Natural killer cell treated with Interleukin-12 subunit alpha and Interleukin-12 subunit beta and Interleukin-15 and Interleukin-18, amount 100 ng/mL, for 72 hours (primary cell): ENCODE results near the gene LGI4. TPM values are rescaled to one million over a fixed set of nuclear protein-coding genes. Genes with fewer than 3 reads are reported as not detected.

Source experiments
- ATAC-seq, 2 donors: fragments of 150-1000 bp; cut with Tn5 transposase in 1 of 2; sonication (Bioruptor Pico), chemical (Tn5 transposase) in 1 of 2; 2 replicates each; pipeline ENCODE4 v1.10.0; 2021
- DNase-seq: peaks from one replicate; pipeline ENCODE4 v3.0.0; 2022; ENCODE audit warnings: low spot score
- H3K27ac Mint-ChIP-seq, 2 donors: 1 replicate in 1 of 2; 2 replicates in 1 of 2; pipeline ENCODE4 v1.8.0; 2022; ENCODE audit warnings: mixed read lengths in 2 of 2, mild to moderate bottlenecking in 1 of 2, moderate library complexity in 1 of 2
- H3K27me3 Mint-ChIP-seq, 2 donors: 1 replicate in 1 of 2; 2 replicates in 1 of 2; pipeline ENCODE4 v1.8.0; 2022; ENCODE audit warnings: mixed read lengths in 2 of 2
- H3K36me3 Mint-ChIP-seq: one replicate; pipeline ENCODE4 v1.8.0; 2022; ENCODE audit warnings: mixed read lengths
- H3K4me1 Mint-ChIP-seq, 2 donors: 1 replicate in 1 of 2; 2 replicates in 1 of 2; pipeline ENCODE4 v1.8.0; 2022; ENCODE audit warnings: low read depth in 2 of 2, mixed read lengths in 2 of 2, mild to moderate bottlenecking in 1 of 2
- H3K4me3 Mint-ChIP-seq: one replicate; pipeline ENCODE4 v1.8.0; 2022; ENCODE audit warnings: mixed read lengths
- H3K9me3 Mint-ChIP-seq: 2 replicates; pipeline ENCODE4 v1.8.0; 2022; ENCODE audit warnings: mixed read lengths
- total RNA-seq, 2 donors: library from RNA; stranded (reverse); gene quantifications; one replicate each; pipeline ENCODE4 v1.2.3, GENCODE V29; 2022

The LGI4 gene
- total RNA-seq: not detected

DNA sequence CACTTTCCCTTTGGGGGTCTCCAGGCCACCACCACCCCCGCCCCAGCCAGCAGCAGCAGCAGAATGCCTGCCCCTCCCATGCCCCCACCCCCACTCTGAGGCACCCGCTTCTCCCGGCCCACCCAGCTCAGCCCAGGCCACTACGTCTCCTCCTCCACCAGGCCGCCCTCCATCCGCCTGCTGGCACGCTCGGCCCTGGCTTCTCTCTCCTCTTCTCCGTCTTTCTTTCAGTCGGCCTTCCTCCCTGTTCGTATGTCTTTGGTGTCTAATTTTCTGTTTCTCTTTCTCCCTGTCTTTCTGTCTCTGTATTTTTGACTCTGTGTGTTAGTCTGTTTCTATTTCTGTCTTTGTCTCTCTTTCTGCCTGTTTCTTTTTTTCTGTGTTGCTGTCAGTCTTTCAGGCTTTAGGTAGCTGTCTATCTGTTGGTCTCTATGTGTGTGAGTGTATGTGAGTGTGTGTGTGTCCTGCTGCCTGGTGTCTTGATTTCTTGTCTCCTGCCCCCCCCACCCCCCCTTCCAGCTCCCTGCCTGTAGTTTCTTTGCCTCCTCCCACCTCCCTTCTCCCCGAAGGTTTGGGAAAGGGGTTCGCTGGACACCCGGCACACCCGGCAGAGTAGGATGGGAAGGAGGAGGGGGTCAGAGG is at the start of gene LGI4:
Gene LGI4, minus strand, starts transcription at position 459 of the 642 bp plus-strand sequence. Its CDS starts 379 bp downstream, at position 80.
- peaks cover 6% of the 10 kb centered on the region for H3K9me3 Mint-ChIP-seq
- no peaks in the 10 kb centered on the region for H3K27me3 Mint-ChIP-seq
- H3K27ac Mint-ChIP-seq: no peak within 1 kb of the TSS
- H3K4me3 Mint-ChIP-seq: no peak within 1 kb of the TSS
- H3K4me1 Mint-ChIP-seq: peaks cover 0 to 11% of the 10 kb centered on the region in 2 donors
- H3K36me3 Mint-ChIP-seq: no peaks in the 10 kb centered on the region
- no peak for DNase-seq
- ATAC-seq: no peak

DNA sequence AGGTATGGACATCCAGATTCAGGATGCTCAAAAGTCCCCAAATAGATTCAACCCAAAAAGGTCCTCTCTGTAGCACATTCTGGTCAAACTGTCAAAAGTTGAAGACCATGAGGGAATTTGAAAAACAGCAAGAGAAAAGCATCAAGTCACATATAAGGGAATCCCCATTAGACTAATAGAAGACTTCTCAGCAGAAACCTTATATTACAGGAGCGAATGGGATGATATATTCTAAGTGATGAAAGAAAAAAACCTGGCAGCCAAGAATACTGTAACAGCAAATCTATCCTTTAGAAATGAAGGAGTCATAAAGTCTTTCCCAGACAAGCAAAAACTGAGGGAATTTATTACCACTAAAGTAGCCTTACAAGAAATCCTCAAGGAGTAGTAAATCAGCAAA is 49.4 kb upstream of the LGI4 start:
- Mint-ChIP-seq H3K36me3 (no peaks in the 10 kb centered on the region), H3K9me3 (no peaks in the 10 kb centered on the region), H3K27ac (no peak overlapping the region), H3K27me3 (no peaks in the 10 kb centered on the region), H3K4me1 (no peaks in the 10 kb centered on the region), H3K4me3 (no peak overlapping the region)
- no peak for ATAC-seq
- no peak for DNase-seq

GRCh38 chr19:35181387-35181786 is 46.5 kb upstream of the LGI4 start:
- Mint-ChIP-seq H3K4me1 (peaks cover 0 to 4% of the 10 kb centered on the region in 2 donors), H3K27ac (no peak overlapping the region)
- no peak for ATAC-seq

DNA sequence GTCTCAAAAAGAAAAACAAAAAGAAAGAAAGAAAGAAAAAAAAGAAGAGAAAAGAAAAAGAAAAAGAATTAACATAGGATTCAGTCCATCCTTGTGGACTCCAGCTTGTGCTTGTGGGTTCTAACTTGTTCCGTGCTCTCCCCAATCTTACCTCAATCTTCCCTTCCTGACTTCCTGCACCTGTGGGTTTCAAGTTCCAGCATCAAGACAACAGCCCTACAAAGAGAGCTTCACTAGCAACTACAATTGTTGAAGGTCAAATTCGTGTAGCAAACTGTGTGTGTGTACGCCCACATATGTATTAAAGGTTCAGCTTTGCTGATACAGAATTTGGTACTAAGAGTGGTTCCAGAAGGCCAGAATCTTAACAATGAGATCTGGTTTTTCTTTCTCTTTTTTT is 45.0 kb upstream of the LGI4 start:
- no peak for ATAC-seq
- no peak overlapping the region for H3K27ac Mint-ChIP-seq
- H3K36me3 Mint-ChIP-seq: no peaks in the 10 kb centered on the region
- H3K27me3 Mint-ChIP-seq: no peaks in the 10 kb centered on the region
- H3K9me3 Mint-ChIP-seq: peaks cover 4% of the 10 kb centered on the region
- H3K4me3 Mint-ChIP-seq: no peak overlapping the region
- no peak for DNase-seq
- H3K4me1 Mint-ChIP-seq: peaks cover 0 to 4% of the 10 kb centered on the region in 2 donors

More at GRCh38 chr19:35181387-35181786, 46.5 kb upstream of the LGI4 start:
- no peak for DNase-seq
- H3K4me3 Mint-ChIP-seq: no peak overlapping the region
- H3K36me3 Mint-ChIP-seq: no peaks in the 10 kb centered on the region
- peaks cover 4% of the 10 kb centered on the region for H3K9me3 Mint-ChIP-seq
- H3K27me3 Mint-ChIP-seq: no peaks in the 10 kb centered on the region

DNA sequence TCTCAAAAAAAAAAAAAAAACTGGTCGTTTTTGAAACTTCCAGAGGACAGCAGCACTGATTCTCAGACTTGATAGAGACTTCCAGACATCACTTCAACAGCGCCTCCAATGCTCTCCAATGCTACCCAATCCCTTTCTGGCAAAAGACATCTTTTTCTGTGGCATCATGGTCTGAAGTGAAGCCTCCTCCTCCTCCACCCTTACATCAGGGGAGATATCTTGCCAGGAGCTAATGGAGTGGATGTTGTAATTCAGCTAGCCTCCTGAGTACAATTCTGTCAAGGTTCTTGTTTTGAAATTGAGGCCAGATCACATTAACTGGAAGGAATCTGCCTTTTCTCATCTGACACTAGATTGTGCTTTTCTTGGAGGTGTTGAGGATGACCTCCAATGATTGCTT is 43.8 kb upstream of the LGI4 start:
- H3K36me3 Mint-ChIP-seq: no peaks in the 10 kb centered on the region
- no peak for ATAC-seq
- no peak overlapping the region for H3K27ac Mint-ChIP-seq
- peaks cover 4% of the 10 kb centered on the region for H3K9me3 Mint-ChIP-seq
- no peak overlapping the region for H3K4me3 Mint-ChIP-seq
- no peak for DNase-seq
- H3K4me1 Mint-ChIP-seq: peaks cover 0 to 4% of the 10 kb centered on the region in 2 donors
- H3K27me3 Mint-ChIP-seq: no peaks in the 10 kb centered on the region

GRCh38 chr19:35177377-35178274 is 42.8 kb upstream of the LGI4 start:
- Mint-ChIP-seq H3K36me3 (no peaks in the 10 kb centered on the region), H3K27me3 (no peaks in the 10 kb centered on the region), H3K9me3 (peaks cover 4% of the 10 kb centered on the region), H3K27ac (no peak overlapping the region), H3K4me3 (no peak overlapping the region), H3K4me1 (peaks cover 0 to 4% of the 10 kb centered on the region in 2 donors)
- DNase-seq: no peak
- no peak for ATAC-seq

GRCh38 chr19:35176181-35176570 is 41.3 kb upstream of the LGI4 start:
- H3K27ac Mint-ChIP-seq: peak overlapping the region in 1 of 2 donors; percentile 39

GRCh38 chr19:35174226-35174625 is 39.4 kb upstream of the LGI4 start:
- Mint-ChIP-seq H3K4me1 (peaks cover 12 to 13% of the 10 kb centered on the region in 2 donors), H3K9me3 (peaks cover 4% of the 10 kb centered on the region), H3K27me3 (no peaks in the 10 kb centered on the region), H3K27ac (no peak overlapping the region), H3K36me3 (no peaks in the 10 kb centered on the region), H3K4me3 (no peak overlapping the region)
- DNase-seq: no peak
- no peak for ATAC-seq

More at GRCh38 chr19:35176181-35176570, 41.3 kb upstream of the LGI4 start:
- H3K27me3 Mint-ChIP-seq: no peaks in the 10 kb centered on the region
- H3K36me3 Mint-ChIP-seq: no peaks in the 10 kb centered on the region
- ATAC-seq (no peak), DNase-seq (no peak)
- H3K4me1 Mint-ChIP-seq: peaks cover 7 to 13% of the 10 kb centered on the region in 2 donors
- H3K9me3 Mint-ChIP-seq: peaks cover 4% of the 10 kb centered on the region
- H3K4me3 Mint-ChIP-seq: no peak overlapping the region

GRCh38 chr19:35171730-35172129 is 36.9 kb upstream of the LGI4 start:
- no peaks in the 10 kb centered on the region for H3K27me3 Mint-ChIP-seq
- peak overlapping the region; percentile 74 to 90 for H3K27ac Mint-ChIP-seq
- H3K9me3 Mint-ChIP-seq: no peaks in the 10 kb centered on the region
- peak; percentile 35 for DNase-seq
- peaks cover 2% of the 10 kb centered on the region for H3K36me3 Mint-ChIP-seq
- ATAC-seq: peak in 1 of 2 donors; percentile 58
- no peak overlapping the region for H3K4me3 Mint-ChIP-seq
- peaks cover 10 to 14% of the 10 kb centered on the region in 2 donors for H3K4me1 Mint-ChIP-seq

GRCh38 chr19:35170359-35171061 is 35.7 kb upstream of the LGI4 start:
- no peak for ATAC-seq
- Mint-ChIP-seq H3K4me1 (peaks cover 17 to 19% of the 10 kb centered on the region in 2 donors), H3K9me3 (peaks cover 7% of the 10 kb centered on the region), H3K36me3 (peaks cover 14% of the 10 kb centered on the region), H3K4me3 (no peak overlapping the region), H3K27ac (peak overlapping the region in 1 of 2 donors; percentile 24), H3K27me3 (no peaks in the 10 kb centered on the region)
- no peak for DNase-seq

- ATAC-seq (no peak), DNase-seq (peak; percentile 16)
- H3K4me1 Mint-ChIP-seq: peaks cover 17 to 19% of the 10 kb centered on the region in 2 donors
- H3K9me3 Mint-ChIP-seq: peaks cover 8% of the 10 kb centered on the region
- H3K27me3 Mint-ChIP-seq: no peaks in the 10 kb centered on the region
- peaks cover 22% of the 10 kb centered on the region for H3K36me3 Mint-ChIP-seq
- H3K4me3 Mint-ChIP-seq: no peak overlapping the region
- H3K27ac Mint-ChIP-seq: peak overlapping the region; percentile 24 to 32
These were observed 34.5 kb upstream of the LGI4 start for GRCh38 chr19:35169221-35169995.

GRCh38 chr19:35168196-35168595 is 33.3 kb upstream of the LGI4 start:
- H3K9me3 Mint-ChIP-seq: peaks cover 8% of the 10 kb centered on the region
- H3K27me3 Mint-ChIP-seq: no peaks in the 10 kb centered on the region
- H3K36me3 Mint-ChIP-seq: peaks cover 28% of the 10 kb centered on the region
- no peak overlapping the region for H3K4me3 Mint-ChIP-seq
- ATAC-seq (no peak), DNase-seq (no peak)
- H3K27ac Mint-ChIP-seq: peak overlapping the region in 1 of 2 donors; percentile 62
- H3K4me1 Mint-ChIP-seq: peaks cover 17 to 19% of the 10 kb centered on the region in 2 donors
